HepG2 (cell line): ENCODE results near the gene TMEM33. TPM values are rescaled to one million over a fixed set of nuclear protein-coding genes. Genes with fewer than 3 reads are reported as not detected.

ENCODE experiments used
- ARNT2 ChIP-seq: sonication (generic); formaldehyde crosslinking; IDR thresholded peaks from 2 replicates; pipeline ENCODE4 v1.8.0; 2022; ENCODE audit warnings: mild to moderate bottlenecking, low read depth, missing genetic modification reagents, moderate library complexity
- BRD4 ChIP-seq: sonication (generic); formaldehyde crosslinking; IDR thresholded peaks from 2 replicates; pipeline ENCODE4 v1.4.0; 2020; ENCODE audit warnings: missing genetic modification reagents
- FIP1L1 ChIP-seq: fragments of 200-400 bp; formaldehyde crosslinking; IDR thresholded peaks from 2 replicates; pipeline ENCODE4 v1.6.1; 2018; ENCODE audit warnings: low read depth, mild to moderate bottlenecking, low read length, moderate library complexity, borderline replicate concordance; ENCODE audit not compliant: insufficient read depth
- KLF6 ChIP-seq: IDR thresholded peaks from 2 replicates; pipeline ENCODE4 v1.8.0; 2016; ENCODE audit warnings: missing biosample characterization, missing genetic modification reagents
- KMT2A ChIP-seq: sonication (generic); formaldehyde crosslinking; IDR thresholded peaks from 2 replicates; pipeline ENCODE4 v1.4.0; 2020; ENCODE audit warnings: missing genetic modification reagents
- MATR3 ChIP-seq: sonication (generic); formaldehyde crosslinking; IDR thresholded peaks from 2 replicates; pipeline ENCODE4 v1.4.0; 2020; ENCODE audit warnings: missing genetic modification reagents
- MXD4 ChIP-seq: IDR thresholded peaks from 2 replicates; pipeline ENCODE4 v1.6.1; 2016; ENCODE audit warnings: mild to moderate bottlenecking, missing biosample characterization, missing genetic modification reagents
- POGZ ChIP-seq: sonication (generic); formaldehyde crosslinking; IDR thresholded peaks from 2 replicates; pipeline ENCODE4 v1.4.0; 2020; ENCODE audit warnings: mild to moderate bottlenecking, missing genetic modification reagents
- PRPF4 ChIP-seq: fragments of 200-400 bp; formaldehyde crosslinking; IDR thresholded peaks from 2 replicates; pipeline ENCODE4 v1.6.1; 2016; ENCODE audit warnings: low read length, low read depth; ENCODE audit not compliant: poor library complexity, severe bottlenecking
- SKI ChIP-seq: fragments of 450-650 bp; IDR thresholded peaks from one replicate; pipeline ENCODE4 v1.6.1; 2018; ENCODE audit warnings: mild to moderate bottlenecking; ENCODE audit not compliant: partially characterized antibody
- SP1 ChIP-seq, 2 experiments: fragments of 450-650 bp in 1 of 2; sonication (generic) in 1 of 2; formaldehyde crosslinking in 1 of 2; IDR thresholded peaks; 2 replicates each; pipeline versions ENCODE4 v1.4.0 to v1.6.1; 2016 to 2020; ENCODE audit warnings: missing genetic modification reagents in 1 of 2
- ZBTB38 ChIP-seq: sonication (generic); formaldehyde crosslinking; IDR thresholded peaks from 2 replicates; pipeline ENCODE4 v1.5.1; 2020; ENCODE audit warnings: mild to moderate bottlenecking, missing genetic modification reagents
- ZNF207 ChIP-seq: fragments of 450-650 bp; IDR thresholded peaks from 2 replicates; pipeline ENCODE4 v1.6.1; 2016; ENCODE audit warnings: antibody characterized with exemption, borderline replicate concordance
- ZNF234 ChIP-seq: sonication (generic); formaldehyde crosslinking; conservative IDR thresholded peaks from 2 replicates; pipeline ENCODE4 v1.5.1; 2020; ENCODE audit warnings: mild to moderate bottlenecking, missing genetic modification reagents
- ZNF329 ChIP-seq: sonication (generic); formaldehyde crosslinking; IDR thresholded peaks from 2 replicates; pipeline ENCODE4 v1.9.0; 2021; ENCODE audit warnings: low read depth, mild to moderate bottlenecking, missing genetic modification reagents
- ZNF703 ChIP-seq: sonication (generic); formaldehyde crosslinking; IDR thresholded peaks from 2 replicates; pipeline ENCODE4 v1.5.1; 2020; ENCODE audit warnings: missing genetic modification reagents, mild to moderate bottlenecking, moderate library complexity, borderline replicate concordance
- ZNF878 ChIP-seq: sonication (generic); formaldehyde crosslinking; IDR thresholded peaks from 2 replicates; pipeline ENCODE4 v1.8.1; 2023; ENCODE audit warnings: mild to moderate bottlenecking, missing genetic modification reagents, moderate library complexity
- ZNF883 ChIP-seq: sonication (generic); formaldehyde crosslinking; IDR thresholded peaks from 2 replicates; pipeline ENCODE4 v1.5.1; 2020; ENCODE audit warnings: mild to moderate bottlenecking, missing genetic modification reagents; ENCODE audit errors: not compliant biosample characterization
- ZSCAN21 ChIP-seq: sonication (generic); formaldehyde crosslinking; IDR thresholded peaks from 2 replicates; pipeline ENCODE4 v1.8.0; 2022; ENCODE audit warnings: mild to moderate bottlenecking, missing genetic modification reagents, moderate library complexity, borderline replicate concordance
- polyA plus RNA-seq, 8 experiments: library from polyadenylated mRNA; depleted of rRNA in 3 of 8; stranded (reverse) in 7 of 8; unstranded in 1 of 8; fragments of >200 nt; fragmentation: Illumina TruSeq in 4 of 8; extraction: Trizol in 4 of 8; gene quantifications; 2 replicates each; pipeline versions ENCODE4 v1.2.1 to v1.2.3, GENCODE V29; 2011 to 2016; ENCODE audit warnings: low read depth in 4 of 8, missing spikeins in 1 of 8, mixed read lengths in 1 of 8; ENCODE audit not compliant: insufficient read depth in 1 of 8
- total RNA-seq, 5 experiments: library from RNA; depleted of rRNA; stranded (reverse); fragments of >200 nt; fragmentation: Illumina TruSeq; extraction: Trizol; gene quantifications; 2 replicates each; pipeline ENCODE4 v1.2.3, GENCODE V29; 2016; ENCODE audit warnings: low read depth in 1 of 5
- TF ChIP-seq, protein P1 (sequence below): sonication (generic); formaldehyde crosslinking; IDR thresholded peaks from 2 replicates; pipeline ENCODE4 v1.5.1; 2020; ENCODE audit warnings: missing genetic modification reagents, mild to moderate bottlenecking, borderline replicate concordance
- TF ChIP-seq, protein P2 (sequence below): sonication (generic); formaldehyde crosslinking; IDR thresholded peaks from 2 replicates; pipeline ENCODE4 v1.5.0; 2020; ENCODE audit warnings: missing genetic modification reagents, mild to moderate bottlenecking, borderline replicate concordance
- TF ChIP-seq, protein P3 (sequence below): sonication (generic); formaldehyde crosslinking; IDR thresholded peaks from 2 replicates; pipeline ENCODE4 v1.5.1; 2020; ENCODE audit warnings: missing genetic modification reagents, mild to moderate bottlenecking, borderline replicate concordance
- TF ChIP-seq, protein P4 (sequence below): sonication (generic); formaldehyde crosslinking; IDR thresholded peaks from 2 replicates; pipeline ENCODE4 v1.8.0; 2022; ENCODE audit warnings: missing genetic modification reagents, mild to moderate bottlenecking, inconsistent platforms, borderline replicate concordance
- TF ChIP-seq, protein P5 (sequence below): sonication (generic); formaldehyde crosslinking; IDR thresholded peaks from 2 replicates; pipeline ENCODE4 v1.4.0; 2020; ENCODE audit warnings: mild to moderate bottlenecking, missing genetic modification reagents

The TMEM33 gene
- total and polyA plus RNA-seq, 2 of the 13 experiments (the other 11 are each of a cell fraction or from before 2014, with no cell fraction given) = 36.1 to 66.6 TPM

DNA sequence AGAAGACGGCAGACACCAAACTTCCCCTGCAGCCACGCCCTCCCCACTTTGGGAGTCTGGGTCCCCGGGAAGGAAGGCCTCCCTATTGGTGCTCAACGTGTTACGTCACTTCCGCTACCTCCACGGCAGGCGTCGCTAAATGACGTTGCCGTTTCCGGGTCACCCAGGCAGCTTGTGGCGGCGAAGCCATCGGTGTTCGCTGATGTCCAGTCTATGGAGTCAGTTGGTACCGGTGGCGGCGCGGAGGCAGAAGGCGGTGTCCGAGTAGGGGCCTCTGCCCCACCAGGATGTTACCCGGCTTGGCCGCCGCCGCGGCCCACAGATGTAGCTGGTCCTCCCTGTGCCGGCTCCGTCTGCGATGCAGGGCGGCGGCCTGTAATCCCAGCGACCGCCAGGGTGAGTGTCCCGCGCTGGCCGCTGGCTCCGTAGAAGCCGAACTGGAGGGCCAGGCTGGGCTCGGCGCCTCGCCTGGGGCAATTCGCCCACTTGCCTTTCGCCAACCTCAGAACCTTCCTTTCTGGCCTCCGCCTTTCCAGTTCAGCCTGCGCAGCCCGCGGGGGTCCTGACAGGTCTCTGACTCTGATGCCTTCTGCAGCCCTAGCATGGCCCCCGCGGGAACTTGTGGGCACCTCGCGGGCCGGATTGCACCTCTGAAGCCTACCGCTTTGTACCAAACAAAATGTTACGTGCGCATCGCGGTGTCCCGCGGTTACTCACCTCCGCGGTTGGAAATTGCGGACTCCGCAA lies 55.3 kb downstream of the TMEM33 start, which contains the start of gene SLC30A9 (continued):
- TF ChIP-seq, protein P1, sequence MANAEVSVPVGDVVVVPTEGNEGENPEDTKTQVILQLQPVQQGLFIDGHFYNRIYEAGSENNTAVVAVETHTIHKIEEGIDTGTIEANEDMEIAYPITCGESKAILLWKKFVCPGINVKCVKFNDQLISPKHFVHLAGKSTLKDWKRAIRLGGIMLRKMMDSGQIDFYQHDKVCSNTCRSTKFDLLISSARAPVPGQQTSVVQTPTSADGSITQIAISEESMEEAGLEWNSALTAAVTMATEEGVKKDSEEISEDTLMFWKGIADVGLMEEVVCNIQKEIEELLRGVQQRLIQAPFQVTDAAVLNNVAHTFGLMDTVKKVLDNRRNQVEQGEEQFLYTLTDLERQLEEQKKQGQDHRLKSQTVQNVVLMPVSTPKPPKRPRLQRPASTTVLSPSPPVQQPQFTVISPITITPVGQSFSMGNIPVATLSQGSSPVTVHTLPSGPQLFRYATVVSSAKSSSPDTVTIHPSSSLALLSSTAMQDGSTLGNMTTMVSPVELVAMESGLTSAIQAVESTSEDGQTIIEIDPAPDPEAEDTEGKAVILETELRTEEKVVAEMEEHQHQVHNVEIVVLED (CRISPR knock-in tag) = peak; percentile 92
- TF ChIP-seq ZSCAN21 (CRISPR knock-in tag) = no peak; the same call in 1 of the 2 replicates
- TF ChIP-seq ARNT2 (CRISPR knock-in tag) = peak; percentile 89
- 0 out of 2 replicates have a peak, but pooled peaks have one; percentile 23 for TF ChIP-seq ZNF329 (CRISPR knock-in tag)
- no peak for TF ChIP-seq PRPF4
- TF ChIP-seq, protein P2, sequence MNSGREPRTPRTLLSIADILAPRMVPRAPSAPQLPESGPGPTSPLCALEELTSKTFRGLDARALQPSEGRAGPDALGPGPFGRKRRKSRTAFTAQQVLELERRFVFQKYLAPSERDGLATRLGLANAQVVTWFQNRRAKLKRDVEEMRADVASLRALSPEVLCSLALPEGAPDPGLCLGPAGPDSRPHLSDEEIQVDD = no peak
- TF ChIP-seq MATR3 (CRISPR knock-in tag) = no peak
- TF ChIP-seq, protein P3, sequence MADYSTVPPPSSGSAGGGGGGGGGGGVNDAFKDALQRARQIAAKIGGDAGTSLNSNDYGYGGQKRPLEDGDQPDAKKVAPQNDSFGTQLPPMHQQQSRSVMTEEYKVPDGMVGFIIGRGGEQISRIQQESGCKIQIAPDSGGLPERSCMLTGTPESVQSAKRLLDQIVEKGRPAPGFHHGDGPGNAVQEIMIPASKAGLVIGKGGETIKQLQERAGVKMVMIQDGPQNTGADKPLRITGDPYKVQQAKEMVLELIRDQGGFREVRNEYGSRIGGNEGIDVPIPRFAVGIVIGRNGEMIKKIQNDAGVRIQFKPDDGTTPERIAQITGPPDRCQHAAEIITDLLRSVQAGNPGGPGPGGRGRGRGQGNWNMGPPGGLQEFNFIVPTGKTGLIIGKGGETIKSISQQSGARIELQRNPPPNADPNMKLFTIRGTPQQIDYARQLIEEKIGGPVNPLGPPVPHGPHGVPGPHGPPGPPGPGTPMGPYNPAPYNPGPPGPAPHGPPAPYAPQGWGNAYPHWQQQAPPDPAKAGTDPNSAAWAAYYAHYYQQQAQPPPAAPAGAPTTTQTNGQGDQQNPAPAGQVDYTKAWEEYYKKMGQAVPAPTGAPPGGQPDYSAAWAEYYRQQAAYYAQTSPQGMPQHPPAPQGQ (CRISPR knock-in tag) = no peak
- 0 out of 2 replicates have a peak, but pooled peaks have one; percentile 45 for TF ChIP-seq ZNF234 (CRISPR knock-in tag)
- peak; percentile 95 for TF ChIP-seq POGZ (CRISPR knock-in tag)
- no peak for TF ChIP-seq SP1 (IDR thresholded peaks at IDR 0.05)
- TF ChIP-seq SP1 (CRISPR knock-in tag; IDR thresholded peaks at IDR 0.05) = peak; percentile 51; the same call in 1 of the 2 replicates
- TF ChIP-seq, protein P4, sequence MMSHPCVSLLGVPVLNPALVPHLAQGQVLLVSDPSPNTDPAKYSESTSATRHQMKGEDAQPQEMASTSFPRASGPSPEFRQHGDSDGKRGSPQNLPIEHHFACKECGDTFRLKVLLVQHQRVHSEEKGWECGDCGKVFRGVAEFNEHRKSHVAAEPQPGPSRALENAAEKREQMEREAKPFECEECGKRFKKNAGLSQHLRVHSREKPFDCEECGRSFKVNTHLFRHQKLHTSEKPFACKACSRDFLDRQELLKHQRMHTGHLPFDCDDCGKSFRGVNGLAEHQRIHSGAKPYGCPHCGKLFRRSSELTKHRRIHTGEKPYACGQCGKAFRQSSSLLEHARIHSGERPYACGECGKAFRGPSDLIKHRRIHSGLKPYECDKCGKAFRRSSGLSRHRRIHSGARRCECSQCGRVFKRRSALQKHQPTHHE (CRISPR knock-in tag) = no peak
- TF ChIP-seq, protein P5, sequence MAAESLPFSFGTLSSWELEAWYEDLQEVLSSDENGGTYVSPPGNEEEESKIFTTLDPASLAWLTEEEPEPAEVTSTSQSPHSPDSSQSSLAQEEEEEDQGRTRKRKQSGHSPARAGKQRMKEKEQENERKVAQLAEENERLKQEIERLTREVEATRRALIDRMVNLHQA (CRISPR knock-in tag) = no peak
- TF ChIP-seq ZNF703 (CRISPR knock-in tag) = no peak; the same call in 1 of the 2 replicates
- TF ChIP-seq KLF6 = peak; percentile 81
- TF ChIP-seq FIP1L1 = no peak
- 0 out of 2 replicates have a peak, but pooled peaks have one; percentile 25 for TF ChIP-seq BRD4
- no peak for TF ChIP-seq ZNF207
- TF ChIP-seq ZNF878 (CRISPR knock-in tag) = no peak
- TF ChIP-seq KMT2A (CRISPR knock-in tag) = peak; percentile 98
- TF ChIP-seq MXD4 = no peak
- TF ChIP-seq ZNF883 = peak; percentile 80
- peak; percentile 24 for TF ChIP-seq SKI
- TF ChIP-seq ZBTB38 (CRISPR knock-in tag) = peak; percentile 70
